Measurements from ENCODE around the gene AGFG2.

GRCh38 chr7:100563100-100563564 lies 24.1 kb downstream of the AGFG2 start:
- TF ChIP-seq CTCF (IDR thresholded peaks at IDR 0.05) (no peak), EP300 (IDR thresholded peaks at IDR 0.05; ENCODE audit: low read depth) (no peak), POLR2AphosphoS5 (IDR thresholded peaks at IDR 0.05) (no peak), POLR2A (IDR thresholded peaks at IDR 0.05) (no peak)

Data from transverse colon (tissue), 4 donors.